ES-I3 (cell line): Measurements from ENCODE around the gene ZNF747.
"Not testable (repeated sequence)": the region's sequence is repeated elsewhere in the genome, so short reads cannot be mapped to it uniquely, and the experiment has no call there.

ENCODE experiments used
- H3K36me3 ChIP-seq: 2 replicates; pipeline ENCODE4 v1.6.1; 2013; ENCODE audit warnings: mild to moderate bottlenecking, low read length, control low read depth, moderate library complexity; ENCODE audit not compliant: insufficient read depth
- H3K4me1 ChIP-seq: 2 replicates; pipeline ENCODE4 v1.6.1; 2013; ENCODE audit warnings: mild to moderate bottlenecking, control low read depth, low read length; ENCODE audit not compliant: insufficient read depth
- H3K9ac ChIP-seq: 2 replicates; pipeline ENCODE4 v1.6.1; 2013; ENCODE audit warnings: low read depth, mild to moderate bottlenecking, low read length, moderate library complexity
- H3K9me3 ChIP-seq: 2 replicates; pipeline ENCODE4 v1.6.1; 2013; ENCODE audit warnings: mild to moderate bottlenecking, low read length, moderate library complexity; ENCODE audit not compliant: control insufficient read depth, insufficient read depth

The ZNF747 gene

DNA sequence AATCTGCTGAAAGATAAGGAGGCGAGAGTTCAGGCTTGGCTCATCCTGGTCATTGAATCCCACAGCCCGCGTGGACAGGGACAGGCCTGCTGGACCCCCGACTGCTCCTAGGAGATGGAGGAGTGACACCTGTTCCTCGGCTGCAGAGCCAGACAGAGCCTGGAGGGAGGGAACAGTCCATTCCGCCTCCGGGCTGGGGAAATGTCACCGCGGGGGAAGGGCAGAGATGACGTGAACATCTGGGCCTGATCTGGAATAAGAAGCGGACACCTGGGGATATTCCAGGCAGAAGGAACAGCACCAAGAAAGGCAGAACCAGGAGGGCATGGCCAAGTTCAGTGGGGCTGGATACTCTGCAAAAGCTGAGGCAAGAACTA is 1.5 kb downstream of the ZNF747 start:
- Histone ChIP-seq H3K36me3 (0 out of 2 replicates have a peak, but pooled peaks cover 3% of the 10 kb centered on the region), H3K4me1 (no peaks in the 10 kb centered on the region; the same call in 1 of the 2 replicates), H3K9ac (no peak overlapping the region; the same call in 1 of the 2 replicates), H3K9me3 (no peaks in the 10 kb centered on the region)

DNA sequence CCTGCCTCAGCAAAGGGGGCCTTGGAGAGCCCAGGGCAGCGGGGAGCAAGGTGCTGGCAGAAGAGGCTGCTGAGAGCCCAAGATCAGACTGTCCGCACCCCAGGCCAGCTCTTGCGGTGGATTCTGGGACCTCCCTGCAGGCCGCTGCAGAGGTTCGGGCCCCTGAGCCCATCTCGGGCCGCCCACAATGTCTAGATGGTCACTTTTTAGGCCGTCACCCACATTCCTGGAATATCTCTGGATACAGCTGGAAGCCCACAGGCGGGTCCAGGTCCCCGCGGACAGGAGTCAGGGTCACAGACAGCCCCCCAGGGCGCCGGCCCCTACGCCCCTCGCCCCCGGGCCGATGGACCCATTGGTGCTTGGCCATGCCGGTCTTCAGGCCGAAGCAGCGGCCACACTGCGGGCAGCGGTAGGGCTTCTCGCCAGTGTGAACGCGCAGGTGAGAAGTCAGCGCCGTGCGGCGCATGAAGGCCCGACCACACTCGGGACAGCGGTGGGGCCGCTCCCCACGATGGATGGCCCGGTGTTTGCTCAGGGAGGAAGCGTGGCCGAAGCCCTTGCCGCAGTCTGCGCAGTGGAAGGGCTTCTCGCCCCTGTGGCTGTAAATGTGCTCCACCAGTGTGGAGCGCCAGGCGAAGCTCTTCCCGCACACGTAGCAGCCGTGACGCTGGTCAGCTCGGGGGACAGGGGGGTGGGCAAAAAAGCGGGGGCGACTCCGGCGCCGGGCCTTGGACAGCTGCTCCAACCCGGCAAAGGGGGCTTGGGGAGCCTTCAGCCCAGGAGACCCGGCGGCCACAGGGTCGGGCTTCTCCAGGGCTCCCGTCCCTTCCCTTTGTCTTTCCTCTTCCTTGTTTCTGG is 2.1 kb downstream of the ZNF747 start:
- Histone ChIP-seq H3K9ac (no peak overlapping the region), H3K4me1 (peaks cover 5% of the 10 kb centered on the region), H3K36me3 (0 out of 2 replicates have a peak, but pooled peaks cover 3% of the 10 kb centered on the region), H3K9me3 (no peaks in the 10 kb centered on the region)

DNA sequence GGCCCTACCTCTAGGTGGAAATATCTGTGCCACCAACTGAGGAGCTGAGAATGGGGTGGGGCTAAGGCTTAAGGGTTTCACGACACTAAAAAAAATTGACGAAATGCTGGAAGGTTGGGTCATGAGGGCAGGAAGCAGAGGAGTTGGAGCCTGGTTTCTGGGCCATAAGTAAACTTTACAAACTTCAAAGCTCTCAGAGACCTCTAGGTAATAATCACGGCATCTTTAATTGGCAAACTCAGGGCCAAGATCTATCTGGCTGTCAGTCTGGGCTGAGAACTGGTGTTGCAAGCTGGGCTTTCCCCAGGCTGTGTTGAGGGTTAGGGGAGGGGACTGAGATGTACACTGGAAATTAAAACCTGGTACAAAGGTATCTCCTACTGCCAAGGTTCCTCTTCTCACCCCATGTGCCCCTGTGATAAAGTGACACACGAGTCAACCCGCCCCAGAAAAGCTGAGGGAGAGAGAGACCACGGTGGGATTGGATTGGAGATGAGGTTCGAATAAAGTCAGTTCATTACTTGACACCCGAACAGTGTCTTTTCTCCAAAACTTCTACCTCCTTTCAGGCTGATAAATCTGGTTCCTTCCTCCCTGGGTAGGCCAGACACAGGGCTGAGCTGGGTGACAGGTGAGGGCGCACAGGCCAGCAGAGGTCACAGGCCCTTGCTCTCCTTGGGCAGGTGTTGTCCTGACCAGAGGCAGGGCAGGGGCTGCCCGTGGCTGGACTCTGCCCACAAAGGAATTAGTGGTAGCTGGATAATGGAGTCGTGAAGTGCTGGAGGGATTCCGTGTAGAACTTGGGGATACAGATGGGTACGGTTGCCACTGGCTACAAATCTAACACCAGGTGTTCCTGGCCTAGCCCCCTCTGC is 4.3 kb downstream of the ZNF747 start:
- H3K9ac ChIP-seq = no peak overlapping the region
- H3K4me1 ChIP-seq = peaks cover 5% of the 10 kb centered on the region
- H3K36me3 ChIP-seq = 0 out of 2 replicates have a peak, but pooled peaks cover 3% of the 10 kb centered on the region
- no peaks in the 10 kb centered on the region for H3K9me3 ChIP-seq

DNA sequence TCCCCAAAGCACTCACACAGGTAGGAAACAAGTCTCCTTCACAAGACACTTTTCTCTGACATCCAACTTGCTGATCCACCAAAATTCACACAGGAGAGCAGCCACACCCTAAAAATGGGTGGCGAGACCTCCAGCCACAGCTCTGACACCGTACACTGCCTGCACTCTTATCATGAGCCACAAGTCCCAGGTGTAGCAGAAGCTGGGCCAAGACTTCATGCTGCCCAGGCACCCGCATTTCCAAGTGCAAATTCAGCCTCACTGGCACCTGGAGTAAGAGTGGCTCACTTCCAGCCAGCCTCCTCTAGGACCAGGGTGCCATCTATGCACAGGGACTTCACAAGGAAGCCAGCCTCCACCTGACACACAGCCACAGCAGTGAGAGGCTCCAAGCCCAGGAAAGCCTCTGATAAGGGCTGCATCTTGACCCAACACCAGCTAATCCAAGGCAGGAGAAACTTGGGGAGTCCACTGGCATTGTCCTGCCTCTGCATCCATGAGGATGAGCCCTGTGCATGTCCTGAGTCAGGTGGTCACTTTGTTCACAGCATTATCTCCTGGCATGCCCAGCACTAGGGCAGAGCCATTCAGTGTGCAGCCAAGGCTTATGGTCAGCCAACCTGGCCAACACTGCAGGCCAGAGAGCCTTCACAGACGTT is 5.7 kb downstream of the ZNF747 start:
- no peaks in the 10 kb centered on the region for H3K9me3 ChIP-seq
- H3K4me1 ChIP-seq = peaks cover 5% of the 10 kb centered on the region
- 0 out of 2 replicates have a peak, but pooled peaks cover 3% of the 10 kb centered on the region for H3K36me3 ChIP-seq
- H3K9ac ChIP-seq = no peak overlapping the region

DNA sequence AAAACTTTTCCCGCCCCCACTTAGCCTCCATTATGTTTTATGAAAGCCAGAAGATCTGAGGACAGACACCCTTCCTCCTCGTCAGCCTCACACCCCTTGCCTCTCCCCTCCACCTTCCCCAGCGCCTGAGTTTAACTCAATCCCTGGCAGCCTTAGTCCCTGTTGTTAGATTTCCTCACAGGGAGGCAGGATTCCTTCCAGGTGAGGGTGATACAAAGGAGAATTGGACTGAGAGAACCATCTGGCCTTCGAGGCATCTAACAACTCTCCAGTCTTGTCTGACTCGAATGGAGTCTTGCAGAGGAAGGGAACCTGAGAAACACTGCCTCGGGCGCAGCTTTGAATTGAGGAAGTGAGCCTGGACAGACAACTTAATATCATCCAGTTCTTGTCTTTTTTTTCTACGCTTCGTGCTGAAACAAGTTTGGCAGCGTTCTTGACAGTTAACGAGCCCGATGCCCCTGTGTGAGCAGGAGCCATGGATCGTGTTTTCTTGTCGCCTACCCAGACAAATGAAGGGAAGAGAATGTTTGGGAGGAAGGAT is 7.0 kb downstream of the ZNF747 start:
- Histone ChIP-seq H3K36me3 (0 out of 2 replicates have a peak, but pooled peaks cover 3% of the 10 kb centered on the region), H3K9me3 (no peaks in the 10 kb centered on the region), H3K9ac (peak overlapping the region; percentile 100), H3K4me1 (peaks cover 5% of the 10 kb centered on the region)

DNA sequence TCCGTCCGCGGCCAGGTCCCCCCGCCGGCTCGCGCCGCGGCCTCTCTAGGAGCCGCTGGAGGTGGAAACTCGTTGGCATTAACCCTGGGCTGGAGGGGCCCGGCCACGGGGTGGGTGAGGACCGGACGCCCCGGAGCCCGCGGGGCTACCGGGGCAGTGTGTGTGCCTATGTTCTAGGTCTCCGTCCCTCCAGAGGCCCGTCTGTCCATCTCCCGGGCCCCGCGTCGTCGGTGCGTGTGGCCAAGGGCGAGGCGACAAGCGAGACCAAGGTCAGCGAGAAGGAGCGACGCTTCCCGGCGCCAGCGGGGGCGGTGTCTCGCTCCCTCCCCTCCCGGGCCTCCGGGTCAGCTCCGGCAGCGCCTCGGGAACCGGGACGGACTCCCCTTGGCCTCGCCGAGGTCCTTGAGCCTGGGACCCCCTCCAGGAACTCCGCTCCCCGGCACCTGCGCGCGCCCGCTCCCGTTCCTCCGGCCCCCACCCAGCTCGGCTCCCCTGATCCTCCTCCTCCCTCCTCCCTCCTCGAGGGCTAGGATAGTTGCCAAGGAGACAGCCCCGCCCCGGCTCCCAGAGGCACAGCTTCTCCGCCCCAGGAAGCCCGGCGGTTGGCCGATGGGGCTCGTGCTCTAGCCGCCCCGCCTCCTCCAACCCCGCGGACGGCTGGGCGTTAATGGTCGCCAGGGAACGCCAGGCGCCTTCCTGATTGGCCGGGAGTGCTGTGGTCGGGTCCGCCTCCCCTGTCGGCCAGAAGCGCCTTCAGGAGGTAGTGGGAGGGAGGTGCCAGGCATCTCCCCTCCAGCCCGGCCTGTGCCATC is 7.6 kb downstream of the ZNF747 start:
- no peaks in the 10 kb centered on the region for H3K9me3 ChIP-seq
- 0 out of 2 replicates have a peak, but pooled peaks cover 3% of the 10 kb centered on the region for H3K36me3 ChIP-seq
- H3K9ac ChIP-seq = peak overlapping the region; percentile 100
- peaks cover 5% of the 10 kb centered on the region for H3K4me1 ChIP-seq

DNA sequence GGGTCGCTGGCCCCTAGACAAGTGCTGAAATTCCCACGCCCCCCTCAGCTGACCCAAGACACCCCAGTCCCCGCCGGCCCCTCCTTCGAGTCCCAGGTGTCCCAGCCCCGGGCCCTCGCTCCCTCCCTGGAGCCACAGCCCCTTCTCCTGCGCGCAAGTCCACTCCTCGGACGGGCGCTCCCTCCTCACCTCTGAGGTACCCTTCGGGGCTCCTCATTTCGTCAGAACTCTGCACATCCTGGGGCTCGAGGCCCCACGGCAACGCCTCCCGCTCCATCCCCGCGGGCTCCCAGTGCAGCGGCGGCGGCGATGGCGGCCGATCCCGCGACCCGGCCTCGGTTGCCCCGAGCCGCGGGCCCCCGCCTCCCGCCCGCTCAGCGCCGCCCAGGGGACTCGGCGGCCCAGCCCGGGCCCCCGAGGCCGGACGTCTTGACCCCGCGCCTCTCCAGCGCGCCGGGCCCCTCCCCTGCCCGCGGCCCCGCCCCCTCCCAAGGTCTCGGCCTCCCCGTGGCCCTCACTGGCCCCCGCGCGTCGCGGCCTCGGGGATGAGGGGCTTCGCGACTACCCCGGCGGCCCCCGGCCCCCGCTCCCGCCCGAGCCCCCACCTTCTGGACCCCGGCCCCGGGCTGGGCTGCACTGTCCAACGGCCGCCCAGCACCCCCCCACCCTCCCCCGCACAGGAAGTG is 8.4 kb downstream of the ZNF747 start, which contains the start of gene ZNF768:
TSS of gene ZNF768 (minus strand) at position 430 of the 686 bp plus-strand sequence. CDS start at position 277, 153 bp downstream.
- H3K9ac ChIP-seq = peak within 1 kb of the TSS; percentile 100
- H3K4me1 ChIP-seq = peaks cover 5% of the 10 kb centered on the region

DNA sequence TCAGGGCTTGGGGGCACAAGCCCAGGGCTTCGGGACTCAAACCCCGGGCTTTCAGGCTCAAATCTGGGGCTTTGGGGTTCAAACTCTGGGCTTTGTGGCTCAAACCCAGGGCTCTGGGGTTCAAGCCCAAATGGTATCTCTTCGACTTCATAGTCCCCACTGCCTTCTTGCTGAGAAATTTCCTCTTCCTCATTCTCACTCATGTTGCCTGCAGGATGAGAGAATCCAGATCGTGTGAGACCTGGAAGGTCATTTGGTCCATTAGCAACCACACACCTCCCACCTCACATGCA is 8.9 kb downstream of the ZNF747 start:
- Histone ChIP-seq H3K36me3 (0 out of 2 replicates have a peak, but pooled peaks cover 1% of the 10 kb centered on the region), H3K4me1 (peaks cover 5% of the 10 kb centered on the region), H3K9ac (peak overlapping the region; percentile 59; the same call in 1 of the 2 replicates), H3K9me3 (no peaks in the 10 kb centered on the region)

More for the DNA sequence above, 8.4 kb downstream of the ZNF747 start, which contains the start of gene ZNF768:
- H3K36me3 ChIP-seq = 0 out of 2 replicates have a peak, but pooled peaks cover 3% of the 10 kb centered on the region
- H3K9me3 ChIP-seq = no peaks in the 10 kb centered on the region

DNA sequence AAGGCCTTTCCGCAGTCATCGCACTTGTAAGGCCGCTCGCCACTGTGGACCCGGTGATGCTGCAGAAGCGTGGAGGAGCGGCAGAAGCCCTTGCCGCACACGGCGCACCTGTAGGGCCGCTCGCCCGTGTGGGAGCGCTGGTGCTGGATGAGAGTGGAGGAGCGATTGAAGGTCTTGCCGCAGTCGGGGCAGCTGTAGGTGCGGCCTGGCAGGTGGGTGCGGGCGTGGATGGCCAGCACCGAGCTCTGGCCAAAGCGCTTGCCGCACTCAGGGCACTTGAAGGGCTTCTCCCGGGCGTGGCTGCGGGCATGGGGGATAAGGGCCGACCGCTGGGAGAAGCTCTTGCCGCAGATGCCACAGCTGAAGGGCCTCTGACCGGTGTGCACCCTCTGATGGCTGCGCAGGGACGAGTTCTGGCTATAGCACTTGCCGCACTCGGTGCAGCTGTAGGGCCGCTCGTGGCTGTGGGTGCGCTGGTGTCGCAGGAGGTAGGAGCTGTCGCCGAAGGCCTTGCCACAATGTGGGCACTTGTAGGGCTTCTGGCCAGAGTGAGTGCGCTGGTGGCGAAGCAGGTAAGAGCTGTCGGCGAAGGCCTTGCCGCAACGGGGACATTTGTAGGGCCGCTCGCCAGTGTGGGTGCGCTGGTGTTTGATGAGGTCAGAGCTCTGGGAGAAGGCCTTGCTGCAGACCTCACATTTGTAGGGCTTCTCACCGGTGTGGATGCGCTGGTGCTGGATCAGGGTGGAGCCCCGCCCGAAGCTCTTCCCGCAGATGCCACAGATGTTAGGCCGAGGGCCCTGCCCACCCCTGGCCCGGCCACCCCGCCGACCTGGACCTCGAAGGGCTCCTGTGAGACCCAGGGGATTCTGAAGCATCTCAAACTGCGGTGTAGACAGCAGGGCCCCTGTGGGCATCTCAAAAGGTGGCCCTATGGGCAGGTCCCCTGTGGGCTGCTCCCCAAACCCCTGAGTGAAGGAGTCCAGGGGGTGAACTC is 9.8 kb downstream of the ZNF747 start:
- Histone ChIP-seq H3K4me1 (peaks cover 5% of the 10 kb centered on the region), H3K9ac (no peak overlapping the region), H3K9me3 (no peaks in the 10 kb centered on the region), H3K36me3 (no peaks in the 10 kb centered on the region)

DNA sequence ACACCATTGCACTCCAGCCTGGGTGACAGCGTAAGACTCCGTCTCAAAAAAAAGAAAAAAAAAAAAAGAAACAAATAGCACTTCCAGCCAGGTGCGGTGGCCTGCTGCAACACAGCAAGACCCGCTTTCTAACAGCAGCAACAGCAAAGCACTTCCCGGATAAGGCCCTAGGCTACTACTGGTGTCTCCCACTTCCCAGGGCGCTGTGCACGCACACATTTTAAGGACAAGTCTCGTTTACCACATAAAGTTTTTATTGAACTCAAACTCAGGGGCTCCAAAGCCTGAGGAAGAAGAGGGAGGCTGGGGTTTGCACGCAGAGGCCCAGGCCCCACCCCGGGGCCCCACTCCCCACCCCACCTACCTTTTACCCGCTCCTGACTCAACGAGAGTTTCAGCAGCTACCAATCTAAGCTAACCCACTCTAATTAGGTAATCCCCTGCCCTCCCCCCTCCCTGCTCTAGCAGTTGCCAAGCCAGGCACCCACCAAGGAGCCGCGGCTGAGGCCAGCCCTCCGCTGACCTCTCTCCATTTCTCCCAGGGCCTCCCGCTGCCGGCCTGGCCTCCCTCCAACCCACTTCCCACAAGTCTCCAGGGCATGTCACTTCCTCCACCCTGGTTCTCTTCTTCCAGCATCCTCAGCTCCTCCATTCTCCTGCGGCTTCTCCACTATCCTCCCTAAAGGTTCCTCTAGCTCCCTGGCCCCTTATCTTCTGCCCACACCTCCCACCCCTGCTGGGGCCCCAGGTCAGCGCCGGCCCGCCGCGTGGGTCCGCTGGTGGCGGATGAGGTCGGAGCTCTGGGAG is 10.7 kb downstream of the ZNF747 start:
- H3K9me3 ChIP-seq = no peaks in the 10 kb centered on the region
- H3K4me1 ChIP-seq = peaks cover 5% of the 10 kb centered on the region
- no peak overlapping the region for H3K9ac ChIP-seq
- H3K36me3 ChIP-seq = no peaks in the 10 kb centered on the region

DNA sequence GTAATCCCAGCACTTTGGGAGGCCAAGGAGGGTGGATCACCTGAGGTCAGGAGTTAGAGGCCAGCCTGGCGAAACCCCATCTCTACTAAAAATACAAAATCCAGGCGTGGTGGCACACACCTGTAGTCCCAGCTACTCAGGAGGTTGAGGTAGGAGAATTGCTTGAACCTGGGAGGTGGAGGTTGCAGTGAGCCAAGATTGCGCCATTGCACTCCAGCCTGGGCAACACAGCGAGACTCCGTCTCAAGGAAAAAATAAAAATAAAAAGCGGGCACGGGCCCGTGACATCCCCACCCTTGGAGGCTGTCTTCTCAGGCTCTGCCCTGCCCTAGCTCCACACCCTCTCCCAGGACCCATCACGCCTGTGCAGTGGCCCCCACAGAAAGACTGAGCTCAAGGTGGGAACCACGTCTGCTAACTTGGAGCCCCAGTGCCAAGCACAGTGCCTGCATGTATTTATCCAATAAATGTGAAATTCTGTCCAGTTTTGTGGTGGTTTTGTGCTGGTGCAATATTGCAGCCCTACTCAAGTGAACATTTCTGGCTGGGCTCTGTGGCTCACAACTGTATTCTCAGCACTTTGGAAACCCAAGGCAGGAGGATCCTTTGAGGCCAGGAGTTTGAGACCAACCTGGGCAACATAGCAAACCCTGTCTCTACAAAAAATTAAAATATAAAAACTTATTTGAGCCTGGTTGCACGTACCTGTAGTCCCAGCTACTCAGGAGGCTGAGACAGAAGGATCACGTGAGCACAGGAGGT is 11.8 kb downstream of the ZNF747 start:
- not testable (repeated sequence) for H3K9me3 ChIP-seq, H3K9ac ChIP-seq, H3K36me3 ChIP-seq, H3K4me1 ChIP-seq
